Measurements from ENCODE around the gene FAM76B. TPM values are rescaled to one million over a fixed set of nuclear protein-coding genes. Genes with fewer than 3 reads are reported as not detected.
A peak's percentile ranks its signal among the peaks of the same experiment; 100 is the strongest.

Gene FAM76B
- total RNA-seq, 1 experiment from 2014 or later, result 32.6 TPM

DNA sequence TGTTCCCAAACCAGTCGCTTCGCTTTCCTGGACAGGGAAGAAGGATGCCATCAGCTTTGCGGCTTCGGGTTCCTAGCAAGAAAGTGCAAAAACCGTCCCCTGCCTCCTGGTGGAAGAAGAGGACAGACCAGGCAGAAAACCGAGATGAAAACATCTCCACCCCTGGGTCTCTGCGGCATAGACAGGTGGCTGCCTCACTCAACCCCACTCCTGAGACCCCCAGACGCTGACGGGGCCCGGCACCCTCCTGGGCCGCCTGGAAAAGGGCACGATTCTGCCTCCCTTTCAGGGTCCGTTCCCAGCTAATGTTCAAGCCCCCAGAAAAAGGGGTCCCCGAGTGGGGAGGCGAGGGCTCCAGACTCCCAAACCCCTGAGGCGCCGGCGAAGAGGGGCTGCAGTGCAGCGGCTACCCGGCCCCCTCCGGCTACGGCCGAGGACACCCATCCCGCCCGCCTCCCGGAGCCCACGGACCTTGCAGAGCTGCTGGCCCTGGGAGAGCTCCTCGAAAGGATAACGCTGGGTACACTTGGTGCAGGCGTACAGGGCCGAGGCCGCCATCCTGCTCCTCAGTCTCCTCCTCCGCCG lies 569 bp downstream of the FAM76B start:
- ChIA-PET CTCF (interaction anchor here (0.7 kb wide), 1 partner anchor 605 kb away, joined by 4 read pairs; no protein-coding TSS in a partner anchor), POLR2A (ENCODE audit: low non-redundant PET) (interaction anchor here (0.5 kb wide), 2 partner anchors 39 to 720 kb away, joined by 3 read pairs; no protein-coding TSS in a partner anchor)
- Histone ChIP-seq H3K9me3 (ENCODE audit: low read depth, low read length, poor library complexity, severe bottlenecking) (no peaks in the 10 kb centered on the region), H3K4me1 (ENCODE audit: insufficient read depth, low read length, poor library complexity, severe bottlenecking) (peaks cover 33% of the 10 kb centered on the region), H3K36me3 (ENCODE audit: insufficient read depth, low read length, poor library complexity, severe bottlenecking) (peaks cover 33% of the 10 kb centered on the region), H3K27me3 (replicated peaks; ENCODE audit: insufficient read depth, low read depth, low read length, poor library complexity) (no peaks in the 10 kb centered on the region), H3K4me3 (ENCODE audit: low read depth, low read length, poor library complexity, severe bottlenecking) (peak overlapping the region; percentile 91), H3K27ac (ENCODE audit: low read depth, low read length, poor library complexity, severe bottlenecking) (peak overlapping the region; percentile 97)
- peak; percentile 75 for DNase-seq (ENCODE audit: low spot score)
- TF ChIP-seq EZH2 (IDR thresholded peaks at IDR 0.05; ENCODE audit: borderline replicate concordance, low read depth, low read length, poor library complexity, severe bottlenecking), result no peak
- TF ChIP-seq, protein P1, sequence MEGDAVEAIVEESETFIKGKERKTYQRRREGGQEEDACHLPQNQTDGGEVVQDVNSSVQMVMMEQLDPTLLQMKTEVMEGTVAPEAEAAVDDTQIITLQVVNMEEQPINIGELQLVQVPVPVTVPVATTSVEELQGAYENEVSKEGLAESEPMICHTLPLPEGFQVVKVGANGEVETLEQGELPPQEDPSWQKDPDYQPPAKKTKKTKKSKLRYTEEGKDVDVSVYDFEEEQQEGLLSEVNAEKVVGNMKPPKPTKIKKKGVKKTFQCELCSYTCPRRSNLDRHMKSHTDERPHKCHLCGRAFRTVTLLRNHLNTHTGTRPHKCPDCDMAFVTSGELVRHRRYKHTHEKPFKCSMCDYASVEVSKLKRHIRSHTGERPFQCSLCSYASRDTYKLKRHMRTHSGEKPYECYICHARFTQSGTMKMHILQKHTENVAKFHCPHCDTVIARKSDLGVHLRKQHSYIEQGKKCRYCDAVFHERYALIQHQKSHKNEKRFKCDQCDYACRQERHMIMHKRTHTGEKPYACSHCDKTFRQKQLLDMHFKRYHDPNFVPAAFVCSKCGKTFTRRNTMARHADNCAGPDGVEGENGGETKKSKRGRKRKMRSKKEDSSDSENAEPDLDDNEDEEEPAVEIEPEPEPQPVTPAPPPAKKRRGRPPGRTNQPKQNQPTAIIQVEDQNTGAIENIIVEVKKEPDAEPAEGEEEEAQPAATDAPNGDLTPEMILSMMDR (conservative IDR thresholded peaks at IDR 0.05; ENCODE audit: low read depth, low read length), result peak; percentile 48
- intact Hi-C loops (cut with micrococcal nuclease; ENCODE audit: unreplicated experiment), result loop anchor here (2.0 kb wide), 1 partner anchor 604 kb away; no protein-coding TSS in a partner anchor
- no TSS peak for BruUV-seq (replicated peaks)

DNA sequence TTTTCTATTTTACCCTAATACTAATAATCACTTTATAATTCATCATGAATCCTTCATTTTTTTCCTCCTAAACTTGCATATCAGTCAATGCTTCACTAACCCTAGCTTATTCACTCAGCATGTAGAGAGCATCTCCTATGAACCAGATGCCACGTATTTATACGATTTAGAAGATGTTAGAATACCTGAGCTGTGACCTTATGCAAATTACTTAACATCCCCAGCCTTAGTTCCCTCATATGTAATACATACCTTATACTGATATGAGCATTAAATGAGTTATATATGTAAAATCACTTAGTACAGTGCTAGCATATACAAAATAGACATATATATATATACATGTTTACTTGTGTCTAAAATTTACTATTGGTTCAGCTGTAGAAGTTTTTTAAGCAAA lies 9.0 kb downstream of the FAM76B start:
- Histone ChIP-seq H3K4me3 (ENCODE audit: low read depth, low read length, poor library complexity, severe bottlenecking) (no peak overlapping the region), H3K27me3 (replicated peaks; ENCODE audit: insufficient read depth, low read depth, low read length, poor library complexity) (no peaks in the 10 kb centered on the region), H3K9me3 (ENCODE audit: low read depth, low read length, poor library complexity, severe bottlenecking) (no peaks in the 10 kb centered on the region), H3K27ac (ENCODE audit: low read depth, low read length, poor library complexity, severe bottlenecking) (no peak overlapping the region), H3K36me3 (ENCODE audit: insufficient read depth, low read length, poor library complexity, severe bottlenecking) (peaks cover 86% of the 10 kb centered on the region), H3K4me1 (ENCODE audit: insufficient read depth, low read length, poor library complexity, severe bottlenecking) (no peaks in the 10 kb centered on the region)
- POLR2A ChIA-PET (ENCODE audit: low non-redundant PET), result no interaction called here
- TF ChIP-seq, protein P1 (conservative IDR thresholded peaks at IDR 0.05; ENCODE audit: low read depth, low read length), result no peak
- no peak for TF ChIP-seq EZH2 (IDR thresholded peaks at IDR 0.05; ENCODE audit: borderline replicate concordance, low read depth, low read length, poor library complexity, severe bottlenecking)
- DNase-seq (ENCODE audit: low spot score), result no peak
- intact Hi-C loops (cut with micrococcal nuclease; ENCODE audit: unreplicated experiment), result no loop called here
- CTCF ChIA-PET, result no interaction called here
- BruUV-seq (replicated peaks), result no TSS peak

DNA sequence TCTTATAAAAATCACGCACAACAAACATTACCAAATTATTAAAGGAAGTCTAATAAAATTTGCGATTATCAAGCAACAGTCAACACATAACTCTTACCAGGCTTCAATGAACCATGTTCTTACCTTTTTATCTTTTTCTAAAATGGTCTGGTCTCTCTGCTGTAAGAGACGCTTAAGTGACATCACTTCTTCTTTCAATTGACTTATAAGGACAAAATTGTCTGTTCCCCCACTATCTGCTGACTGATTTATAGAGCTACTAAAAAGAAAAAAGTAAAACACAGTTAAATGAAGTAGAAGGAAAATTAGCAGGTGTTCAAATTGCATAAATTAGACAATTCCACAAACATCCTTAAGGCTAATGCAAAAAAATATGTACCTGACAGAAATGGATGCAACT lies 10.9 kb downstream of the FAM76B start:
- Histone ChIP-seq H3K36me3 (ENCODE audit: insufficient read depth, low read length, poor library complexity, severe bottlenecking) (peaks cover 91% of the 10 kb centered on the region), H3K4me1 (ENCODE audit: insufficient read depth, low read length, poor library complexity, severe bottlenecking) (no peaks in the 10 kb centered on the region), H3K4me3 (ENCODE audit: low read depth, low read length, poor library complexity, severe bottlenecking) (no peak overlapping the region), H3K27me3 (replicated peaks; ENCODE audit: insufficient read depth, low read depth, low read length, poor library complexity) (no peaks in the 10 kb centered on the region), H3K27ac (ENCODE audit: low read depth, low read length, poor library complexity, severe bottlenecking) (no peak overlapping the region), H3K9me3 (ENCODE audit: low read depth, low read length, poor library complexity, severe bottlenecking) (no peaks in the 10 kb centered on the region)
- DNase-seq (ENCODE audit: low spot score), result no peak
- ChIA-PET CTCF (no interaction called here), POLR2A (ENCODE audit: low non-redundant PET) (no interaction called here)
- intact Hi-C loops (cut with micrococcal nuclease; ENCODE audit: unreplicated experiment), result no loop called here
- TF ChIP-seq, protein P1 (conservative IDR thresholded peaks at IDR 0.05; ENCODE audit: low read depth, low read length), result no peak
- TF ChIP-seq EZH2 (IDR thresholded peaks at IDR 0.05; ENCODE audit: borderline replicate concordance, low read depth, low read length, poor library complexity, severe bottlenecking), result no peak
- no TSS peak for BruUV-seq (replicated peaks)

All from A673 (cell line).